Neural progenitor cell (in vitro differentiated cells): ENCODE results near the gene C10orf105. TPM values are rescaled to one million over a fixed set of nuclear protein-coding genes. Genes with fewer than 3 reads are reported as not detected.

Experiments
- DNase-seq: peaks from one replicate; pipeline ENCODE4 v3.0.0-alpha.2; 2016; ENCODE audit warnings: low spot score
- H2AFZ ChIP-seq: fragments of 200-600 bp; sonication (generic); replicated peaks from 2 replicates; pipeline ENCODE4 v1.6.1; 2016; ENCODE audit warnings: antibody characterized with exemption
- H3F3A ChIP-seq: fragments of 200-600 bp; sonication (generic); 2 replicates; pipeline ENCODE4 v1.6.1; 2016; ENCODE audit warnings: antibody characterized with exemption, low read depth
- H3K27ac ChIP-seq: fragments of 200-600 bp; sonication (generic); 2 replicates; pipeline ENCODE4 v1.5.1; 2016; ENCODE audit warnings: mild to moderate bottlenecking
- H3K27me3 ChIP-seq: fragments of 200-600 bp; sonication (generic); 2 replicates; pipeline ENCODE4 v1.6.1; 2016; ENCODE audit warnings: mild to moderate bottlenecking, moderate library complexity
- H3K36me3 ChIP-seq: fragments of 200-600 bp; sonication (generic); 2 replicates; pipeline ENCODE4 v1.5.1; 2016
- H3K4me1 ChIP-seq: fragments of 200-600 bp; sonication (generic); 2 replicates; pipeline ENCODE4 v1.6.1; 2016; ENCODE audit warnings: mixed run types
- H3K4me2 ChIP-seq: fragments of 200-600 bp; sonication (generic); 2 replicates; pipeline ENCODE4 v1.6.1; 2016
- H3K4me3 ChIP-seq: fragments of 200-600 bp; sonication (generic); 2 replicates; pipeline ENCODE4 v1.5.1; 2016
- H3K79me2 ChIP-seq: fragments of 200-600 bp; sonication (generic); 2 replicates; pipeline ENCODE4 v1.6.1; 2016; ENCODE audit warnings: low read depth
- H3K9ac ChIP-seq: fragments of 200-600 bp; sonication (generic); 2 replicates; pipeline ENCODE4 v1.6.1; 2016
- H3K9me3 ChIP-seq: fragments of 200-600 bp; sonication (generic); 2 replicates; pipeline ENCODE4 v1.5.1; 2016; ENCODE audit warnings: low read depth
- H4K20me1 ChIP-seq: fragments of 200-600 bp; sonication (generic); 2 replicates; pipeline ENCODE4 v1.6.1; 2016; ENCODE audit warnings: low read depth
- H3K27ac Mint-ChIP-seq: 3 replicates; pipeline ENCODE4 v1.8.0; 2021; ENCODE audit warnings: mixed read lengths
- H3K27me3 Mint-ChIP-seq: 2 replicates; pipeline ENCODE4 v1.8.0; 2022; ENCODE audit warnings: low read depth, mild to moderate bottlenecking, inconsistent platforms, moderate library complexity, mixed read lengths; ENCODE audit not compliant: insufficient read depth
- H3K36me3 Mint-ChIP-seq: 3 replicates; pipeline ENCODE4 v1.8.0; 2021; ENCODE audit warnings: mixed read lengths
- H3K4me1 Mint-ChIP-seq: 3 replicates; pipeline ENCODE4 v1.8.0; 2021; ENCODE audit warnings: mixed read lengths
- H3K4me3 Mint-ChIP-seq: 3 replicates; pipeline ENCODE4 v1.8.0; 2021; ENCODE audit warnings: mild to moderate bottlenecking, moderate library complexity, mixed read lengths
- H3K9me3 Mint-ChIP-seq: 3 replicates; pipeline ENCODE4 v1.8.0; 2020; ENCODE audit warnings: mixed read lengths
- CTCF ChIP-seq: fragments of 200-600 bp; sonication (generic); IDR thresholded peaks from 2 replicates; pipeline ENCODE4 v1.5.1; 2017; ENCODE audit warnings: antibody characterized with exemption, mild to moderate bottlenecking
- EZH2 ChIP-seq: fragments of 200-600 bp; sonication (generic); IDR thresholded peaks from 2 replicates; pipeline ENCODE4 v1.6.1; 2017; ENCODE audit warnings: antibody characterized with exemption, mild to moderate bottlenecking, moderate library complexity
- EZH2phosphoT487 ChIP-seq: fragments of 200-600 bp; sonication (generic); IDR thresholded peaks from 2 replicates; pipeline ENCODE4 v1.6.1; 2017; ENCODE audit warnings: antibody characterized with exemption
- total RNA-seq: library from RNA; depleted of rRNA; stranded (reverse); fragments of >200 nt; gene quantifications from 2 replicates; pipeline ENCODE4 v1.2.3, GENCODE V29; 2015; ENCODE audit warnings: low replicate concordance

Gene C10orf105
- total RNA-seq, 1 donor from 2014 or later, result 0.39 TPM

GRCh38 chr10:71677261-71677660, 42.3 kb downstream of the C10orf105 start:
- Histone ChIP-seq H2AFZ (no peak overlapping the region), H3K36me3 (no peaks in the 10 kb centered on the region), H3K9me3 (no peaks in the 10 kb centered on the region), H3K4me2 (no peak overlapping the region), H3K9ac (no peak overlapping the region), H3K27me3 (no peaks in the 10 kb centered on the region), H3F3A (no peaks in the 10 kb centered on the region), H3K4me1 (no peaks in the 10 kb centered on the region), H3K27ac (no peak overlapping the region), H3K4me3 (no peak overlapping the region), H4K20me1 (no peaks in the 10 kb centered on the region), H3K79me2 (no peaks in the 10 kb centered on the region)
- TF ChIP-seq EZH2phosphoT487 (no peak), EZH2 (no peak), CTCF (no peak)
- Mint-ChIP-seq H3K9me3 (no peaks in the 10 kb centered on the region), H3K4me1 (peaks cover 5% of the 10 kb centered on the region), H3K27me3 (peaks cover 10% of the 10 kb centered on the region), H3K27ac (no peak overlapping the region), H3K36me3 (no peaks in the 10 kb centered on the region), H3K4me3 (no peak overlapping the region)
- no peak for DNase-seq

GRCh38 chr10:71675295-71675970, 44.1 kb downstream of the C10orf105 start:
- no peaks in the 10 kb centered on the region for H3K9me3 Mint-ChIP-seq
- no peaks in the 10 kb centered on the region for H4K20me1 ChIP-seq
- H3K9me3 ChIP-seq, result no peaks in the 10 kb centered on the region
- TF ChIP-seq CTCF (no peak), EZH2 (no peak), EZH2phosphoT487 (no peak)
- H3K27ac ChIP-seq, result no peak overlapping the region
- no peaks in the 10 kb centered on the region for H3K27me3 ChIP-seq
- no peaks in the 10 kb centered on the region for H3K36me3 Mint-ChIP-seq
- no peak overlapping the region for H2AFZ ChIP-seq
- H3K27ac Mint-ChIP-seq, result no peak overlapping the region
- no peaks in the 10 kb centered on the region for H3F3A ChIP-seq
- H3K4me1 Mint-ChIP-seq, result peaks cover 8% of the 10 kb centered on the region
- H3K36me3 ChIP-seq, result no peaks in the 10 kb centered on the region
- H3K4me3 Mint-ChIP-seq, result no peak overlapping the region
- no peak for DNase-seq
- no peak overlapping the region for H3K4me2 ChIP-seq
- no peaks in the 10 kb centered on the region for H3K79me2 ChIP-seq
- H3K27me3 Mint-ChIP-seq, result peaks cover 7% of the 10 kb centered on the region
- H3K9ac ChIP-seq, result no peak overlapping the region
- no peak overlapping the region for H3K4me3 ChIP-seq
- H3K4me1 ChIP-seq, result no peaks in the 10 kb centered on the region

- no peaks in the 10 kb centered on the region for H3K9me3 Mint-ChIP-seq
- H3K9ac ChIP-seq, result no peak overlapping the region
- H2AFZ ChIP-seq, result no peak overlapping the region
- H3K9me3 ChIP-seq, result no peaks in the 10 kb centered on the region
- H3K4me1 Mint-ChIP-seq, result peaks cover 10% of the 10 kb centered on the region
- H3K4me2 ChIP-seq, result no peak overlapping the region
- H3F3A ChIP-seq, result no peaks in the 10 kb centered on the region
- no peak overlapping the region for H3K27ac ChIP-seq
- H3K27me3 Mint-ChIP-seq, result peaks cover 16% of the 10 kb centered on the region
- no peaks in the 10 kb centered on the region for H3K36me3 ChIP-seq
- no peaks in the 10 kb centered on the region for H3K36me3 Mint-ChIP-seq
- H3K4me3 ChIP-seq, result no peak overlapping the region
- no peak for DNase-seq
- TF ChIP-seq EZH2, result no peak
- no peak for TF ChIP-seq CTCF
- TF ChIP-seq EZH2phosphoT487, result no peak
- no peaks in the 10 kb centered on the region for H4K20me1 ChIP-seq
- H3K4me3 Mint-ChIP-seq, result no peak overlapping the region
- H3K27me3 ChIP-seq, result no peaks in the 10 kb centered on the region
- no peaks in the 10 kb centered on the region for H3K79me2 ChIP-seq
- no peaks in the 10 kb centered on the region for H3K4me1 ChIP-seq
- H3K27ac Mint-ChIP-seq, result peak overlapping the region; percentile 53
These were observed 47.3 kb downstream of the C10orf105 start for GRCh38 chr10:71671994-71672946.
